Keratinocyte (primary cell): ENCODE measurements around the gene ATF3. TPM values are rescaled to one million over a fixed set of nuclear protein-coding genes. Genes with fewer than 3 reads are reported as not detected.

Source experiments
- DNase-seq: peaks from one replicate; pipeline ENCODE4 v3.0.0-alpha.2; 2011; ENCODE audit warnings: low read depth, missing footprints, low spot score
- FAIRE-seq: peaks from 2 replicates; lab custom pipeline; 2011; peaks lifted over from hg19 to GRCh38; lab: Jason Lieb, UNC
- H2AFZ ChIP-seq: 2 replicates; pipeline ENCODE4 v1.6.0; 2012; ENCODE audit warnings: low read length, control low read depth, inconsistent platforms; ENCODE audit not compliant: control insufficient read depth
- H3K27ac ChIP-seq: 2 replicates; pipeline ENCODE4 v1.5.1; 2011; ENCODE audit warnings: low read length; ENCODE audit not compliant: control insufficient read depth, insufficient read depth
- H3K27me3 ChIP-seq: 3 replicates; pipeline ENCODE4 v1.6.0; 2011; ENCODE audit warnings: low read length; ENCODE audit not compliant: control insufficient read depth, insufficient read depth; ENCODE audit errors: extremely low read depth
- H3K36me3 ChIP-seq, 2 experiments: 2 replicates in 1 of 2; 3 replicates in 1 of 2; pipeline ENCODE4 v1.5.1; 2011; ENCODE audit warnings: low read length in 2 of 2, mild to moderate bottlenecking in 1 of 2; ENCODE audit not compliant: control insufficient read depth in 2 of 2, insufficient read depth in 2 of 2; ENCODE audit errors: extremely low read depth in 1 of 2
- H3K4me1 ChIP-seq: 3 replicates; pipeline ENCODE4 v1.5.1; 2011; ENCODE audit warnings: low read length; ENCODE audit not compliant: control insufficient read depth, insufficient read depth; ENCODE audit errors: extremely low read depth
- H3K4me2 ChIP-seq: 3 replicates; pipeline ENCODE4 v1.6.0; 2011; ENCODE audit warnings: low read depth, low read length; ENCODE audit not compliant: control insufficient read depth, insufficient read depth; ENCODE audit errors: extremely low read depth
- H3K4me3 ChIP-seq, 3 experiments: fragments of 200-600 bp in 1 of 3; sonication (generic) in 1 of 3; 2 replicates in 2 of 3; 3 replicates in 1 of 3; pipeline ENCODE4 v1.5.1; 2011 to 2016; ENCODE audit warnings: low read length in 3 of 3, mild to moderate bottlenecking in 3 of 3, control low read depth in 2 of 3, inconsistent platforms in 1 of 3, low read depth in 1 of 3, mixed read lengths in 1 of 3, mixed run types in 1 of 3, moderate library complexity in 1 of 3; ENCODE audit not compliant: control insufficient read depth in 2 of 3, insufficient read depth in 2 of 3; ENCODE audit errors: extremely low read depth in 1 of 3
- H3K79me2 ChIP-seq: 2 replicates; pipeline ENCODE4 v1.6.0; 2012; ENCODE audit warnings: low read length; ENCODE audit not compliant: control insufficient read depth, insufficient read depth
- H3K9ac ChIP-seq: 3 replicates; pipeline ENCODE4 v1.6.0; 2011; ENCODE audit warnings: low read length; ENCODE audit not compliant: control insufficient read depth, insufficient read depth; ENCODE audit errors: extremely low read depth
- H3K9me1 ChIP-seq: 3 replicates; pipeline ENCODE4 v1.6.0; 2011; ENCODE audit warnings: low read length; ENCODE audit not compliant: control insufficient read depth, insufficient read depth; ENCODE audit errors: extremely low read depth
- H3K9me3 ChIP-seq: 2 replicates; pipeline ENCODE4 v1.5.1; 2012; ENCODE audit warnings: low read depth, low read length; ENCODE audit not compliant: control insufficient read depth
- H4K20me1 ChIP-seq: 3 replicates; pipeline ENCODE4 v1.6.0; 2011; ENCODE audit warnings: low read length; ENCODE audit not compliant: control insufficient read depth, insufficient read depth; ENCODE audit errors: extremely low read depth
- EZH2 ChIP-seq: IDR thresholded peaks from one replicate; pipeline ENCODE4 v1.6.1; 2012; ENCODE audit warnings: inconsistent platforms, mild to moderate bottlenecking, low read length, moderate library complexity
- dilution Hi-C: fragments of 300-500 bp; cut with MboI; formaldehyde crosslinking; loops from one replicate; pipeline ENCODE4 v1.7.0; 2020; ENCODE audit warnings: low sequenced_read_pairs; ENCODE audit not compliant: extremely low pct_ligation_motif_present
- polyA plus RNA-seq, 5 experiments: library from polyadenylated mRNA; depleted of rRNA in 3 of 5; stranded (reverse) in 3 of 5; stranded (forward) in 1 of 5; unstranded in 1 of 5; fragments of >200 nt; gene quantifications; 1 replicate in 1 of 5; 2 replicates in 3 of 5; 3 replicates in 1 of 5; pipeline versions ENCODE4 v1.2.1 to v1.2.3, GENCODE V29; 2011 to 2012; ENCODE audit warnings: missing spikeins in 2 of 5, low read depth in 1 of 5, low replicate concordance in 1 of 5
- TF ChIP-seq, protein P1 (sequence below), 3 experiments: IDR thresholded peaks in 1 of 3; conservative IDR thresholded peaks in 1 of 3; optimal IDR thresholded peaks in 1 of 3; 2 replicates in 2 of 3; 3 replicates in 1 of 3; pipeline versions ENCODE3 to v1.5.1; 2011; ENCODE audit warnings: low read length in 3 of 3, mild to moderate bottlenecking in 3 of 3, moderate library complexity in 2 of 3, control low read depth in 1 of 3, inconsistent platforms in 1 of 3; ENCODE audit not compliant: insufficient read depth in 2 of 3; ENCODE audit errors: extremely low read depth in 1 of 3

ATF3 gene
- polyA plus RNA-seq, 1 donor (not counting 4 experiments of a cell fraction or from before 2014, with no cell fraction given), result 45.1 TPM

DNA sequence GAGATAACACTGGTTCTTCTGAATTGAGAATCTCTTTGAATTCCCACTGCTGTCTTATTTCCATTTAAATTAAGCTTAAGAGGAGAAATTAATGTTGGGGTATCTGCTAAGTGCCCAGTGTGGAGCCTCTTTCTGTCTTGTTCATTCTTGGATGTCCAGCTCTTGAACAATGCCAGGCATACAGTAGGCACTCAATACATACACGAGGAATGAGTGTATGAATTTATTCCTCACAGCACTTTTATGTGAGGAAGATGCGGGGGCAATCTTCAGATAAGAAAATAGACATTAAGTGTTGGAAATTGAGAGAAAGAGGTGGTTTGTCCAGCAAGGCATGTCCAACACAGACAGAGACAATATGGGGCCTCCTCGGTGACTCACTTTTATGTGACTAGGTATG is 11.8 kb upstream of the ATF3 start:
- Histone ChIP-seq H3K4me3 (peak overlapping the region in 2 of 3 experiments; percentile 24 to 47), H3K27ac (peak overlapping the region; percentile 92), H3K9ac (peak overlapping the region; percentile 64), H2AFZ (peak overlapping the region; percentile 50), H3K9me1 (no peaks in the 10 kb centered on the region), H3K36me3 (no peaks in the 10 kb centered on the region), H3K4me2 (peak overlapping the region; percentile 79), H3K4me1 (peaks cover 15% of the 10 kb centered on the region), H4K20me1 (no peaks in the 10 kb centered on the region), H3K27me3 (no peaks in the 10 kb centered on the region), H3K79me2 (no peaks in the 10 kb centered on the region), H3K9me3 (no peaks in the 10 kb centered on the region)
- no peak for TF ChIP-seq EZH2
- TF ChIP-seq, protein P1, sequence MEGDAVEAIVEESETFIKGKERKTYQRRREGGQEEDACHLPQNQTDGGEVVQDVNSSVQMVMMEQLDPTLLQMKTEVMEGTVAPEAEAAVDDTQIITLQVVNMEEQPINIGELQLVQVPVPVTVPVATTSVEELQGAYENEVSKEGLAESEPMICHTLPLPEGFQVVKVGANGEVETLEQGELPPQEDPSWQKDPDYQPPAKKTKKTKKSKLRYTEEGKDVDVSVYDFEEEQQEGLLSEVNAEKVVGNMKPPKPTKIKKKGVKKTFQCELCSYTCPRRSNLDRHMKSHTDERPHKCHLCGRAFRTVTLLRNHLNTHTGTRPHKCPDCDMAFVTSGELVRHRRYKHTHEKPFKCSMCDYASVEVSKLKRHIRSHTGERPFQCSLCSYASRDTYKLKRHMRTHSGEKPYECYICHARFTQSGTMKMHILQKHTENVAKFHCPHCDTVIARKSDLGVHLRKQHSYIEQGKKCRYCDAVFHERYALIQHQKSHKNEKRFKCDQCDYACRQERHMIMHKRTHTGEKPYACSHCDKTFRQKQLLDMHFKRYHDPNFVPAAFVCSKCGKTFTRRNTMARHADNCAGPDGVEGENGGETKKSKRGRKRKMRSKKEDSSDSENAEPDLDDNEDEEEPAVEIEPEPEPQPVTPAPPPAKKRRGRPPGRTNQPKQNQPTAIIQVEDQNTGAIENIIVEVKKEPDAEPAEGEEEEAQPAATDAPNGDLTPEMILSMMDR (optimal IDR thresholded peaks at IDR 0.05 in 1 of 3, IDR thresholded peaks at IDR 0.05 in 1 of 3, conservative IDR thresholded peaks at IDR 0.05 in 1 of 3; ENCODE audit: extremely low read depth in 1 of 3, insufficient read depth in 2 of 3, low read length in 3 of 3), result no peak
- FAIRE-seq, result no peak
- dilution Hi-C loops, result no loop called here
- no peak for DNase-seq

GRCh38 chr1:212597487-212597886 is 11.1 kb upstream of the ATF3 start:
- H3K9me1 ChIP-seq, result no peaks in the 10 kb centered on the region
- no peak for DNase-seq
- H3K4me3 ChIP-seq, result no peak overlapping the region
- no peaks in the 10 kb centered on the region for H3K36me3 ChIP-seq
- no peaks in the 10 kb centered on the region for H4K20me1 ChIP-seq
- dilution Hi-C loops, result no loop called here
- no peak overlapping the region for H2AFZ ChIP-seq
- no peak overlapping the region for H3K4me2 ChIP-seq
- peaks cover 15% of the 10 kb centered on the region for H3K4me1 ChIP-seq
- no peaks in the 10 kb centered on the region for H3K9me3 ChIP-seq
- H3K79me2 ChIP-seq, result no peaks in the 10 kb centered on the region
- H3K27me3 ChIP-seq, result no peaks in the 10 kb centered on the region
- no peak for TF ChIP-seq EZH2
- TF ChIP-seq, protein P1 (optimal IDR thresholded peaks at IDR 0.05 in 1 of 3, IDR thresholded peaks at IDR 0.05 in 1 of 3, conservative IDR thresholded peaks at IDR 0.05 in 1 of 3; ENCODE audit: extremely low read depth in 1 of 3, insufficient read depth in 2 of 3, low read length in 3 of 3), result no peak
- H3K27ac ChIP-seq, result no peak overlapping the region
- no peak overlapping the region for H3K9ac ChIP-seq
- no peak for FAIRE-seq
